ENCODE results near the gene ATF6B. TPM values are rescaled to one million over a fixed set of nuclear protein-coding genes. Genes with fewer than 3 reads are reported as not detected.

ATF6B gene
- total RNA-seq, 6 experiments from 2014 or later = 15.2 to 35.5 (median 33.2) TPM

- intact Hi-C loops (cut with DNase I) = no loop called here
- no peak for DNase-seq
- Histone ChIP-seq H3K36me3 (peaks cover 0 to 19% (median 8%) of the 10 kb centered on the region in 4 donors), H3K9me3 (no peaks in the 10 kb centered on the region), H3K4me1 (peaks cover 0 to 28% (median 13%) of the 10 kb centered on the region in 4 donors), H3K4me3 (peak overlapping the region; percentile 52 to 61 (median 55)), H3K27me3 (no peaks in the 10 kb centered on the region), H3K27ac (peak overlapping the region; percentile 74 to 85 (median 81))
- no peak for TF ChIP-seq CTCF (IDR thresholded peaks at IDR 0.05)
- TF ChIP-seq POLR2A (IDR thresholded peaks at IDR 0.05) = no peak
- ATAC-seq = peak; percentile 52 to 60 (median 56)
- WGBS (ENCODE audit: insufficient coverage, low coverage, low lambda C conversion rate, missing lambda C conversion rate) = 31% methylated on average over 19 of the region's 22 CpGs
Measured at GRCh38 chr6:32129297-32130088, 1.4 kb upstream of the ATF6B start.

- intact Hi-C loops (cut with DNase I) = no loop called here
Measured at GRCh38 chr6:32128751-32129296, 778 bp upstream of the ATF6B start.

GRCh38 chr6:32127409-32127716 lies 683 bp downstream of the ATF6B start:
- TF ChIP-seq POLR2A (IDR thresholded peaks at IDR 0.05) (no peak), CTCF (IDR thresholded peaks at IDR 0.05) (no peak)
- H3K36me3 ChIP-seq = peaks cover 0 to 32% (median 8%) of the 10 kb centered on the region in 4 donors
- H3K27me3 ChIP-seq = no peaks in the 10 kb centered on the region
- no peak for ATAC-seq
- peak overlapping the region; percentile 83 to 94 (median 91) for H3K4me3 ChIP-seq
- WGBS (ENCODE audit: insufficient coverage, low coverage, low lambda C conversion rate, missing lambda C conversion rate) = 23% methylated on average over 4 of the region's 9 CpGs
- peaks cover 0 to 28% (median 13%) of the 10 kb centered on the region in 4 donors for H3K4me1 ChIP-seq
- no peaks in the 10 kb centered on the region for H3K9me3 ChIP-seq
- H3K27ac ChIP-seq = peak overlapping the region in 2 of 3 donors; percentile 49 to 61
- intact Hi-C loops (cut with DNase I) = no loop called here
- no peak for DNase-seq

More at GRCh38 chr6:32128751-32129296, 778 bp upstream of the ATF6B start:
- Histone ChIP-seq H3K9me3 (no peaks in the 10 kb centered on the region), H3K4me1 (peaks cover 0 to 28% (median 13%) of the 10 kb centered on the region in 4 donors), H3K27ac (peak overlapping the region in 2 of 3 donors; percentile 19 to 74), H3K4me3 (peak overlapping the region; percentile 52 to 61 (median 55)), H3K27me3 (no peaks in the 10 kb centered on the region), H3K36me3 (peaks cover 0 to 24% (median 8%) of the 10 kb centered on the region in 4 donors)
- 79% methylated on average over 4 of the region's 13 CpGs for WGBS (ENCODE audit: insufficient coverage, low coverage, low lambda C conversion rate, missing lambda C conversion rate)
- ATAC-seq (no peak), DNase-seq (no peak)
- no peak for TF ChIP-seq POLR2A (IDR thresholded peaks at IDR 0.05)
- TF ChIP-seq CTCF (IDR thresholded peaks at IDR 0.05) = no peak

- Histone ChIP-seq H3K9me3 (no peaks in the 10 kb centered on the region), H3K27me3 (no peaks in the 10 kb centered on the region), H3K27ac (no peak overlapping the region), H3K36me3 (peaks cover 0 to 35% (median 9%) of the 10 kb centered on the region in 4 donors), H3K4me1 (peaks cover 0 to 28% (median 13%) of the 10 kb centered on the region in 4 donors), H3K4me3 (peak overlapping the region in 2 of 3 donors; percentile 91 to 94)
- no peak for ATAC-seq
- WGBS (ENCODE audit: insufficient coverage, low coverage, low lambda C conversion rate, missing lambda C conversion rate) = 68% methylated on average over 7 of the region's 8 CpGs
- no peak for TF ChIP-seq POLR2A (IDR thresholded peaks at IDR 0.05)
- no peak for TF ChIP-seq CTCF (IDR thresholded peaks at IDR 0.05)
- no peak for DNase-seq
- intact Hi-C loops (cut with DNase I) = no loop called here
Measured at GRCh38 chr6:32126880-32127279, 1.2 kb downstream of the ATF6B start.

All from right lobe of liver (tissue), 6 donors.